OCI-LY1 (cell line): ENCODE data around the gene VGLL3.

Experiments used
- H2AFZ ChIP-seq: fragments of 200-600 bp; sonication (generic), shearing (Covaris generic); 2 replicates; pipeline ENCODE4 v1.6.0; 2014; ENCODE audit warnings: antibody characterized with exemption, mild to moderate bottlenecking, low read length
- H3F3A ChIP-seq: fragments of 200-600 bp; sonication (generic), shearing (Covaris generic); 2 replicates; pipeline ENCODE4 v1.6.0; 2014; ENCODE audit warnings: mild to moderate bottlenecking, antibody characterized with exemption, low read length, moderate library complexity; ENCODE audit not compliant: insufficient read depth
- H3K27ac ChIP-seq: fragments of 200-600 bp; sonication (generic); 2 replicates; pipeline ENCODE4 v1.5.1; 2014; ENCODE audit warnings: low read length, mixed run types, mild to moderate bottlenecking, low read depth; ENCODE audit not compliant: poor library complexity, severe bottlenecking
- H3K27me3 ChIP-seq: fragments of 200-600 bp; sonication (generic); 2 replicates; pipeline ENCODE4 v1.6.0; 2014; ENCODE audit warnings: antibody characterized with exemption, mild to moderate bottlenecking, low read length, moderate library complexity; ENCODE audit not compliant: insufficient read depth
- H3K36me3 ChIP-seq: fragments of 200-600 bp; sonication (generic); 2 replicates; pipeline ENCODE4 v1.6.1; 2014; ENCODE audit warnings: mild to moderate bottlenecking, antibody characterized with exemption, low read length, moderate library complexity, mixed read lengths; ENCODE audit not compliant: insufficient read depth
- H3K4me1 ChIP-seq: fragments of 200-600 bp; sonication (generic); 2 replicates; pipeline ENCODE4 v1.5.1; 2014; ENCODE audit warnings: mild to moderate bottlenecking, low read length, moderate library complexity; ENCODE audit not compliant: insufficient read depth, severe bottlenecking
- H3K4me2 ChIP-seq: fragments of 200-600 bp; sonication (generic), shearing (Covaris generic); 2 replicates; pipeline ENCODE4 v1.6.1; 2014; ENCODE audit warnings: low read length
- H3K4me3 ChIP-seq: fragments of 200-600 bp; sonication (generic); 2 replicates; pipeline ENCODE4 v1.5.1; 2014; ENCODE audit warnings: low read length, low read depth, mild to moderate bottlenecking, mixed read lengths; ENCODE audit not compliant: poor library complexity, severe bottlenecking
- H3K79me2 ChIP-seq: fragments of 200-600 bp; shearing (Covaris generic); 2 replicates; pipeline ENCODE4 v1.6.1; 2016; ENCODE audit warnings: mixed run types, low read length, mixed read lengths; ENCODE audit not compliant: insufficient read depth
- H3K9ac ChIP-seq: fragments of 200-600 bp; sonication (generic), shearing (Covaris generic); 2 replicates; pipeline ENCODE4 v1.6.1; 2014; ENCODE audit warnings: mild to moderate bottlenecking, low read length, mixed read lengths
- H3K9me2 ChIP-seq: fragments of 200-600 bp; sonication (generic), shearing (Covaris generic); 2 replicates; pipeline ENCODE4 v1.6.1; 2014; ENCODE audit warnings: low read depth, mild to moderate bottlenecking, low read length, mixed read lengths
- H3K9me3 ChIP-seq: fragments of 200-600 bp; shearing (Covaris generic); 2 replicates; pipeline ENCODE4 v1.6.1; 2014; ENCODE audit warnings: low read length, mixed read lengths
- H4K20me1 ChIP-seq: fragments of 200-600 bp; sonication (generic), shearing (Covaris generic); 2 replicates; pipeline ENCODE4 v1.6.0; 2016; ENCODE audit warnings: mild to moderate bottlenecking, low read length; ENCODE audit not compliant: insufficient read depth
- CTCF ChIP-seq: fragments of 200-600 bp; sonication (generic), shearing (Covaris generic); IDR thresholded peaks from 2 replicates; pipeline ENCODE4 v1.5.1; 2017; ENCODE audit warnings: mild to moderate bottlenecking, antibody characterized with exemption, low read length, moderate library complexity, mixed read lengths
- EZH2 ChIP-seq: fragments of 200-600 bp; sonication (generic), shearing (Covaris generic); IDR thresholded peaks from 2 replicates; pipeline ENCODE4 v1.8.0; 2017; ENCODE audit warnings: borderline replicate concordance, mixed run types, mild to moderate bottlenecking, antibody characterized with exemption, low read length, moderate library complexity, mixed read lengths

Gene VGLL3

DNA sequence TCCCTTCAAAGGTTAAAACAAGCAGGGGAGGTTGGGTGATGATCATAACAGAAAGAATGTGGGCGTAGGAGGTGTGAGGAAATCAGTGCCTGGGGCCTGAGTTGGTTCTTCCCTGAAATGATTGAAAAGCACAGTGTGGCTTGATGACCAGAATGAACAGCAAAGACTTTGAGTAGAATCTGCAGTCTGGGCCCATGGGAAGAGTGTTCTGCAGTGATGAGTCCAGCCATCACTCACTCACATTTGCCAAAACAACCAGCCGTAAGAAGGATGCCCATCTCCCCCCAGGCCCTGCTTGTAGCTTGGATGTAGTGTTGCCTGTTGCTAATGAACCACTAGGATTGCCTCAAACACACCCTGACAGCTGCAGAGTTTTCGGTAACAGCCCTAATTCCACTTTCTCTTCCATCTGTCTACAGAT, 67.9 kb downstream of the VGLL3 start:
- Histone ChIP-seq H3K4me2 (no peak overlapping the region), H3K4me1 (no peaks in the 10 kb centered on the region), H2AFZ (no peak overlapping the region), H3F3A (no peaks in the 10 kb centered on the region), H3K36me3 (no peaks in the 10 kb centered on the region), H3K27ac (no peak overlapping the region), H4K20me1 (no peaks in the 10 kb centered on the region), H3K27me3 (no peaks in the 10 kb centered on the region), H3K9me2 (no peaks in the 10 kb centered on the region), H3K4me3 (no peak overlapping the region), H3K79me2 (no peaks in the 10 kb centered on the region), H3K9me3 (no peaks in the 10 kb centered on the region), H3K9ac (no peak overlapping the region)
- TF ChIP-seq EZH2, result no peak
- no peak for TF ChIP-seq CTCF

GRCh38 chr3:86921971-86922680, 68.8 kb downstream of the VGLL3 start:
- Histone ChIP-seq H3K36me3 (no peaks in the 10 kb centered on the region), H4K20me1 (no peaks in the 10 kb centered on the region), H3K4me1 (no peaks in the 10 kb centered on the region), H3K4me2 (no peak overlapping the region), H3K9ac (no peak overlapping the region), H3K9me2 (no peaks in the 10 kb centered on the region), H3K27ac (no peak overlapping the region), H3K79me2 (no peaks in the 10 kb centered on the region), H3K27me3 (no peaks in the 10 kb centered on the region), H3F3A (no peaks in the 10 kb centered on the region), H3K9me3 (no peaks in the 10 kb centered on the region), H2AFZ (no peak overlapping the region), H3K4me3 (no peak overlapping the region)
- no peak for TF ChIP-seq EZH2
- no peak for TF ChIP-seq CTCF

DNA sequence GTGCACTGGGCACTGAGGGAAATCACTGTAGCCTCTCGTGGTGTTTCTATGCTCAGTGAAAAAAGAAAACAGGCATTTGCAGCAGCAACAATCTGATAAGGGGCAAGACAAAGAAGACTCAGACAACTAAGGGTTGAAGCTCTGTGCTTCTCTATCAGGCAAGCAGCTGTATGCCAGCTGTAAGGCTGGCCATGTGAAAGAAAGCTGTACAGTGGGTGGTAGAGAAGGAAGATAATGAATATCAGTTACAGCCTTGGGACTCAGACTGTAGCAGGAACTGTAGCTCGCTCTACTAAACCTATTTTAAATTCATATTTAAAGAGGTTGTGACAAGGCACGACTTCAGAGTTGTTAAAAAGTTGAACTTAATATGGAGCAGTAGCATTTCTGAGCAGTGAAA, 76.3 kb downstream of the VGLL3 start:
- Histone ChIP-seq H3K4me3 (no peak overlapping the region), H2AFZ (no peak overlapping the region), H3K36me3 (no peaks in the 10 kb centered on the region), H3K27me3 (no peaks in the 10 kb centered on the region), H3K4me1 (no peaks in the 10 kb centered on the region), H3K79me2 (no peaks in the 10 kb centered on the region), H3K9me2 (no peaks in the 10 kb centered on the region), H4K20me1 (no peaks in the 10 kb centered on the region), H3K9me3 (no peaks in the 10 kb centered on the region), H3K9ac (no peak overlapping the region), H3K27ac (no peak overlapping the region), H3F3A (no peaks in the 10 kb centered on the region), H3K4me2 (no peak overlapping the region)
- TF ChIP-seq EZH2 (no peak), CTCF (no peak)
